Measurements from ENCODE around the gene CLDN7. TPM values are rescaled to one million over a fixed set of nuclear protein-coding genes. Genes with fewer than 3 reads are reported as not detected.

Gene CLDN7
- total and polyA plus RNA-seq, 3 experiments from 2014 or later, result 0.63 to 2.1 (median 1.1) TPM

DNA sequence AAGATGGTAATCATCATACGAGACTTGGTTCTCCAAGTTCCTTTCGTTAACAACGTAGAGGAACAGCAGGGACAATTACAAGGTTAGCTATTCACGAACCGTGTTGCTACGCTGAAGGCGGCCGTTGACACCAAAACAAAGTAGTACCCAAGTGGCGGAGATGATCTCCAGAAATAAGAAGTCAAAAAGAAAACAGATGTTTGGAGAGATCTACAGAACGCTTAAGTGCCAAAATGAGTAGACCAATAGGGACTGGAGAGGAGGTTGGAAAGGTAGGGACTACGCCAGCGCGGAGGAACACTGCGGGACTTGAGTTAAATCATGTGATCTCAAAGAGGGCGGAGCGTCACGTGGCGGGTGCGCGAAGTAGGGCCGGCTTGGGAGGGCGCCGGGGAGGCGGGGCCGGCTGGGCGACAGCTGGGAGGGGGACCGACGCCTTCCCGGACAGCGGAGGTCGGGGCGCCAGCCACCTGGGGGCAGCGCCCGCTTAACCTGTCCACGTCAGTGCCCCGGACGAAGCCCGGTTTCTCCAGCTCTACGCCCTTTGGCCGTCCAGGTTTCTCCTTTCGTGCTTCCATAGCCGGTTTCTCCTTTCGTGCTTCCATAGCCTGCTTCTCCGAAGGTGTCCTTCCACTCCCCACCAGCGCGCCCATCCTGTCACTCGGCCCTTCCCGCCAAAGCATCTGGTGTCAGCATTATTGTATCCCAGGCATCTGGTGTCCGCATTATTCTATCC, 19.4 kb downstream of the CLDN7 start:
- DNase-seq, result peak; percentile 91 to 96 (median 94)
- Mint-ChIP-seq H3K4me3 (peak overlapping the region; percentile 93 to 98 (median 96)), H3K4me1 (peaks cover 37 to 43% (median 39%) of the 10 kb centered on the region in 3 donors), H3K9me3 (peaks cover 0 to 3% (median 0%) of the 10 kb centered on the region in 5 donors), H3K27ac (peak overlapping the region; percentile 96 to 100 (median 99)), H3K27me3 (peaks cover 0 to 11% of the 10 kb centered on the region in 2 donors), H3K36me3 (peaks cover 0 to 70% (median 23%) of the 10 kb centered on the region in 3 donors)
- Histone ChIP-seq H3K4me1 (ENCODE audit: insufficient read depth, low read length) (peaks cover 29% of the 10 kb centered on the region), H3K36me3 (ENCODE audit: insufficient read depth, low read length) (peaks cover 37% of the 10 kb centered on the region), H3K9me3 (ENCODE audit: low read length) (no peaks in the 10 kb centered on the region), H3K27me3 (ENCODE audit: insufficient read depth, low read length, poor library complexity, severe bottlenecking) (no peaks in the 10 kb centered on the region), H3K4me3 (ENCODE audit: low read length) (peak overlapping the region; percentile 78), H3K27ac (ENCODE audit: low read depth, low read length) (peak overlapping the region; percentile 69)
- ChIA-PET POLR2A (interaction anchor here (0.5 to 2.7 kb wide), 11 partner anchors 8 to 230 kb away, joined by 3 to 13 read pairs (median 6); partner anchors contain the start of genes ACADVL, ACAP1, CTDNEP1 and DLG4), CTCF (interaction anchor here (0.6 to 2.8 kb wide), 10 partner anchors 8 to 609 kb away, joined by 3 to 8 read pairs (median 3); partner anchors contain the start of genes ACADVL, CLDN7, CTDNEP1 and DLG4)

DNA sequence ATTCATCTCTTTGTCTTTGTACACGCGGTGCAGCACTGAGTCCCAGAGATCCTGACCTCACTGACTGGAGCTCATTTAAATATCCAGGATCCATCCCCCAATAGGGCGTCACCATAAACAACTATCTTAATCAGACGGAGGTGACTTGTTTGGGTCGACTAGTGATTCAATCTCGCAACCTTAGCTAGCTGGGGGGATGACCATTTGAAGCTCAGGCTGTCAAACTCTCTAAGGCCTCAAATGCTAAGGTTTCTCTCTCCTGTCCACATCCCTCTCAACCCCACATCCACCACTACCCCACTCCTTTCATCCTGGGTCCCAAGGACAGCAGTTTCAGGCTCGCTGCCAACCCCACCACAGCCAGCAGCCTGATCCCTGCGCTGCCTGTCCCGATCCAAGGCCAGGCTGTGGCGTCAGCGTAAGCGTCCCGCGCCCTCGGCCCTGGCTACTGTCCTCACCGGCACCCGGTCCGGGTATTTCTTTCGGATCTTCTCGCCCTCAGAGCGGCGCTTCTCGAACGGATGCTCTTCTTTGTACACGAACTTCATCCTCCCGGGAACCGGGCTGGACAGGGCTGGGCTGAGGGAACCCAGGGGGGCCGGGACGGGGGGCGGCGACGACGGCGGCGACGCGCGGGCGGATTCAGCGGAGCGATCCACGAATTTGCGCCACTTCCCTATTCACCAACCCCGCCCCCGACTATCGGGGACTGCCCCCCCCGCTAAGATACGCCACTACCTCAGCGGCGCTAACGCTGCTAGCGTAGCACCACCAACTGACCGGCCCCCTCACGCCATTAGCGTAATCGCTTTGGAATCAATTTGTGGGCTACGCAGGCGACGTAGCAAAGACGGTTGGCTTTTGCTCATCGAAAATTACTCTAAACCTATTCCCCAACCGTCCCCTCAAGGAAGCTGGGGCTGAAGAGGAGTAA, 20.2 kb downstream of the CLDN7 start, which contains the start of gene GABARAP:
Gene GABARAP (minus strand): TSS at position 667 of the 934 bp plus-strand sequence. CDS start 119 bp downstream, at position 548.
- POLR2A ChIA-PET, result interaction anchor here (1.0 to 4.3 kb wide), 10 partner anchors 8 to 206 kb away, joined by 4 to 16 read pairs (median 8); partner anchors contain the start of genes ACADVL, ACAP1, CTDNEP1 and DLG4
- Mint-ChIP-seq H3K4me3 (peak within 1 kb of the TSS; percentile 93 to 98 (median 96)), H3K27me3 (peaks cover 0 to 11% of the 10 kb centered on the region in 2 donors), H3K4me1 (peaks cover 41 to 48% (median 43%) of the 10 kb centered on the region in 3 donors), H3K27ac (peak within 1 kb of the TSS; percentile 96 to 100 (median 99)), H3K36me3 (peaks cover 0 to 71% (median 22%) of the 10 kb centered on the region in 3 donors), H3K9me3 (peaks cover 0 to 3% (median 0%) of the 10 kb centered on the region in 5 donors)
- H3K36me3 ChIP-seq (ENCODE audit: insufficient read depth, low read length), result peaks cover 35% of the 10 kb centered on the region
- no peaks in the 10 kb centered on the region for H3K27me3 ChIP-seq (ENCODE audit: insufficient read depth, low read length, poor library complexity, severe bottlenecking)
- peak; percentile 88 to 94 (median 90) for DNase-seq
- no peaks in the 10 kb centered on the region for H3K9me3 ChIP-seq (ENCODE audit: low read length)
- peak within 1 kb of the TSS; percentile 78 for H3K4me3 ChIP-seq (ENCODE audit: low read length)
- H3K27ac ChIP-seq (ENCODE audit: low read depth, low read length), result peak within 1 kb of the TSS; percentile 69
- peaks cover 35% of the 10 kb centered on the region for H3K4me1 ChIP-seq (ENCODE audit: insufficient read depth, low read length)
- CTCF ChIA-PET, result interaction anchor here (0.6 to 2.8 kb wide), 12 partner anchors 9 to 610 kb away, joined by 3 to 13 read pairs (median 3); partner anchors contain the start of genes ACADVL, CLDN7, CTDNEP1 and DLG4

DNA sequence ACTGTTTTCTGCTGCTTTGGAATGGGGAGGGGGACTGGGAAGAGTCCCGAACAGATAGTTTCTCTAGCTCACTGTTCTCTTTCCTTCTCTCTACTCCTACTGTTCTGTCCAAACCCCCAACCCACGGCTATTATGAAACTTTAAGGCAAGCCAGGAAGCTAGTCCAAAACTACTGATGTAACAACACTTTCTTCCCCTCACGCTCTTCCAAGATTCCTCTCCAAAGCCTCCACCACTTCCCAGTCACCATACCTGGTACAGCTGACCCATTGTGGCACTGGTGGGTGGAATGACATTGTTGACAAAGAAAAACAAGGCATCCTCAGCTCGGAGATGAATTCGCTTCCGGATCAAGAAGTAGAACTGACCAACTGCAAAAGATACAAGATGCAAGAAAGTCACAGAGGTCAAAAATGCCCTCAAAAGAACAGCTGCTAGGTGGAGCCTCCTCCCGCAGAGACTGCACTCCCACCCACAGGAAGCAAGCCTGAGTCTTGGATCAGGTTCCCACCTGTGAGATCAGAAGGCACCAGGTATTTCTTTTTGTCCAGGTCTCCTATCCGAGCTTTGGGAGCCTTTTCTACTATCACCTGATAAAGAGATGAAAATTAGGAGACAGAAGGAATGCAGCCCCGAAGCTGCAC, 21.1 kb downstream of the CLDN7 start:
- Histone ChIP-seq H3K9me3 (ENCODE audit: low read length) (no peaks in the 10 kb centered on the region), H3K4me1 (ENCODE audit: insufficient read depth, low read length) (peaks cover 35% of the 10 kb centered on the region), H3K27ac (ENCODE audit: low read depth, low read length) (peak overlapping the region; percentile 69), H3K4me3 (ENCODE audit: low read length) (peak overlapping the region; percentile 78), H3K27me3 (ENCODE audit: insufficient read depth, low read length, poor library complexity, severe bottlenecking) (no peaks in the 10 kb centered on the region), H3K36me3 (ENCODE audit: insufficient read depth, low read length) (peaks cover 26% of the 10 kb centered on the region)
- CTCF ChIA-PET, result interaction anchor here (1.1 to 2.6 kb wide), 3 partner anchors 21 to 195 kb away, joined by 3 to 13 read pairs (median 3); partner anchors contain the start of genes ACADVL, CLDN7 and DLG4
- DNase-seq, result no peak
- POLR2A ChIA-PET, result interaction anchor here (1.5 to 4.3 kb wide), 4 partner anchors 10 to 95 kb away, joined by 4 to 16 read pairs (median 10); partner anchors contain the start of genes ACAP1, CTDNEP1, ELP5 and NEURL4
- H3K4me3 Mint-ChIP-seq, result peak overlapping the region; percentile 93 to 98 (median 96)
- H3K36me3 Mint-ChIP-seq, result peaks cover 0 to 71% (median 20%) of the 10 kb centered on the region in 3 donors
- peak overlapping the region; percentile 96 to 100 (median 99) for H3K27ac Mint-ChIP-seq
- peaks cover 0 to 3% (median 0%) of the 10 kb centered on the region in 5 donors for H3K9me3 Mint-ChIP-seq
- peaks cover 0 to 11% of the 10 kb centered on the region in 2 donors for H3K27me3 Mint-ChIP-seq
- peaks cover 43 to 50% (median 47%) of the 10 kb centered on the region in 3 donors for H3K4me1 Mint-ChIP-seq

DNA sequence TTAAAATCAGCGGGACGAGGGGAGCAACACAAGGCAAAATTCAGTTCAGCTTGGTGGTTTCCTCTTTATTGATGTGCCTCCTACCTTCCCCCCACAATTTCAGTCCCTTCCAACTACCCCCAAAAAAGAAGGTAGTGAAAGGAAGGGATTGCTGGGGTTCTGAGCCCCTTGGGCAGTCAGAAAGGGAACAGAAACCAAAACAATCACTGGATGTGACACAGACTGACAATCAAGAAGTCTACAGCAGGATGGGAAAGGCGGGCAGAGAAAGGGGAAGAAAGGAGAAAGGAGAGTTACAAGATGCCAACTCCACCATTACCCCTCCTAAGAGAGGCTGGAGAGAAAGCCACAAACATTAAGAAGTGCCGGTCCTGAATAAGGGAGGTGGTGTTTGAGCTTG, 21.9 kb downstream of the CLDN7 start:
- no peak overlapping the region for H3K27ac ChIP-seq (ENCODE audit: low read depth, low read length)

DNA sequence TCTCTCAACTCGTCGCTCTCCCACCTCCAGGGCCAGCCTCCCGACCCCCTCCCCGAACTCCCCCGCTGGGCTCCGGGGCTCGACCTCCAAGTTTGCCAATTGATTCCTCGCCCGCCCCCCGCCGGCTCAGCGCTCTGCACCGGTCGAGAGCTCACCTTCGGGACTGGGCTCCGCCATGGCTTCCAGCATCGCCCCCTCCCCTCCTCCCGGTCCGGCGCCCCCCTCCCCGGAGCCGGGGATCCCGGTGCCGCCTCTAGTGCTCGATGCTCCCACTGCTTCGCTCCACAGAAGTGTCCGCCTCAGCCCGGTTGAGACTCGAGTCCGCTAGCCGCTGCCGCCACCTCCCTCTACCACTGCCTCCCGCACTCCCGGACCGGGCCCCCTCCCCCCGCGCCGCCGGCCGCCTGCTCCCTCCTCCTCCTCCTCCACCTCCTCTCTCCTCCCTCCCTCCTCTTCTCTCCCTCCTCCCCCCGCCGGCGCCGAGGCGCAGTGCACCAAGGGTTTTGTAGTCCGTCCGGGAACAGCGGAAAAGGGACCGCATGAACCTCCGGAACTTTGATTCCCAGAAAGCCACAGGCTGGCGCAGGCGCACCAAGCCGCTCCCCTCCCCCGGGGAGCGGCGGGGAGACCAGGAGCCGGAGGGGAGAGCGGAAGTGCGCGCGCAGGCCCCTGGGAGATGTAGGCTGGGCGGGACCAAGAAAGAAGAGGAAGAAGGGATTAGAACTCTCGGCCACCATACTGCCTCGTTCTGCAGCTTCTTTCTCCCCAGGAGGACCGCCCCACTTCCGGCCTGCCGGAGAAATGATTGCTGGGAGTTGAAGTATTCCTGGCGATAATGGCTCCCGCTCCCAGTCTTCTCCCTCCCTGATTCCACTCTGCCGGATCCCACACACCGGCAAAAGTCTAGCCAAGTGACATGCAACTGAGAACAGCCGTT, 22.9 kb downstream of the CLDN7 start, which contains the start of gene PHF23:
Gene PHF23 (minus strand): TSS at position 367 of the 937 bp plus-strand sequence. CDS start 178 bp downstream, at position 189.
- H3K4me3 ChIP-seq (ENCODE audit: low read length), result peak within 1 kb of the TSS; percentile 83
- H3K27ac Mint-ChIP-seq, result peak within 1 kb of the TSS; percentile 88 to 100 (median 98)
- no peaks in the 10 kb centered on the region for H3K27me3 ChIP-seq (ENCODE audit: insufficient read depth, low read length, poor library complexity, severe bottlenecking)
- H3K4me1 ChIP-seq (ENCODE audit: insufficient read depth, low read length), result peaks cover 41% of the 10 kb centered on the region
- H3K9me3 ChIP-seq (ENCODE audit: low read length), result no peaks in the 10 kb centered on the region
- H3K4me1 Mint-ChIP-seq, result peaks cover 51 to 67% (median 57%) of the 10 kb centered on the region in 3 donors
- H3K36me3 Mint-ChIP-seq, result peaks cover 0 to 76% (median 23%) of the 10 kb centered on the region in 3 donors
- H3K36me3 ChIP-seq (ENCODE audit: insufficient read depth, low read length), result peaks cover 25% of the 10 kb centered on the region
- peaks cover 0 to 3% (median 0%) of the 10 kb centered on the region in 5 donors for H3K9me3 Mint-ChIP-seq
- DNase-seq, result peak; percentile 95 to 97 (median 97)
- peaks cover 0 to 11% of the 10 kb centered on the region in 2 donors for H3K27me3 Mint-ChIP-seq
- ChIA-PET CTCF (interaction anchor here (1.2 to 2.6 kb wide), 2 partner anchors 10 to 19 kb away, joined by 5 to 13 read pairs; partner anchors contain the start of genes ACADVL and DLG4), POLR2A (interaction anchor here (0.6 to 4.3 kb wide), 9 partner anchors 12 to 448 kb away, joined by 3 to 31 read pairs (median 6); partner anchors contain the start of genes ACADVL, CTDNEP1, DLG4 and ELP5)
- H3K4me3 Mint-ChIP-seq, result peak within 1 kb of the TSS; percentile 93 to 99 (median 96)
- H3K27ac ChIP-seq (ENCODE audit: low read depth, low read length), result peak within 1 kb of the TSS; percentile 90

More for the DNA sequence above, 21.9 kb downstream of the CLDN7 start:
- CTCF ChIA-PET, result interaction anchor here (1.2 to 2.6 kb wide), 2 partner anchors 9 to 20 kb away, joined by 5 to 13 read pairs; partner anchors contain the start of genes ACADVL and DLG4
- H3K27ac Mint-ChIP-seq, result peak overlapping the region in 7 of 8 donors; percentile 88 to 100 (median 99)
- Histone ChIP-seq H3K27me3 (ENCODE audit: insufficient read depth, low read length, poor library complexity, severe bottlenecking) (no peaks in the 10 kb centered on the region), H3K4me1 (ENCODE audit: insufficient read depth, low read length) (peaks cover 35% of the 10 kb centered on the region), H3K36me3 (ENCODE audit: insufficient read depth, low read length) (peaks cover 26% of the 10 kb centered on the region), H3K4me3 (ENCODE audit: low read length) (no peak overlapping the region), H3K9me3 (ENCODE audit: low read length) (no peaks in the 10 kb centered on the region)
- DNase-seq, result no peak
- peaks cover 0 to 3% (median 0%) of the 10 kb centered on the region in 5 donors for H3K9me3 Mint-ChIP-seq
- peaks cover 0 to 73% (median 23%) of the 10 kb centered on the region in 3 donors for H3K36me3 Mint-ChIP-seq
- H3K27me3 Mint-ChIP-seq, result peaks cover 0 to 11% of the 10 kb centered on the region in 2 donors
- H3K4me3 Mint-ChIP-seq, result peak overlapping the region; percentile 93 to 99 (median 96)
- POLR2A ChIA-PET, result interaction anchor here (0.7 to 4.3 kb wide), 4 partner anchors 11 to 343 kb away, joined by 3 to 31 read pairs (median 10); partner anchors contain the start of genes ACADVL, CTDNEP1, DLG4 and ELP5
- H3K4me1 Mint-ChIP-seq, result peaks cover 42 to 57% (median 47%) of the 10 kb centered on the region in 3 donors
